Activated naive CD4-positive, alpha-beta T cell (primary cell): ENCODE measurements around the gene TUBA4B.
A peak's percentile ranks its signal among the peaks of the same experiment; 100 is the strongest.
"Not testable (repeated sequence)": the region's sequence is repeated elsewhere in the genome, so short reads cannot be mapped to it uniquely, and the experiment has no call there.

Experiments used
- DNase-seq, 4 experiments: peaks; one replicate each; lab custom pipeline; 2025; lab: John Stamatoyannopoulos, UW

Gene TUBA4B

GRCh38 chr2:219291910-219292490 lies 39.0 kb downstream of the TUBA4B start:
- DNase-seq: no peak

- no peak for DNase-seq
Measured at GRCh38 chr2:219292616-219293015, 39.6 kb downstream of the TUBA4B start.

GRCh38 chr2:219293736-219294231 lies 40.7 kb downstream of the TUBA4B start:
- DNase-seq: no peak

GRCh38 chr2:219294356-219295351 lies 41.6 kb downstream of the TUBA4B start:
- peak; percentile 71 to 87 (median 75) for DNase-seq

GRCh38 chr2:219296142-219296541 lies 43.1 kb downstream of the TUBA4B start:
- no peak for DNase-seq

- DNase-seq: no peak
Measured at GRCh38 chr2:219296631-219297391, 43.8 kb downstream of the TUBA4B start.

GRCh38 chr2:219297766-219298456 lies 44.9 kb downstream of the TUBA4B start:
- DNase-seq: no peak

GRCh38 chr2:219298759-219299371 lies 45.8 kb downstream of the TUBA4B start:
- DNase-seq: peak; percentile 80 to 94 (median 82)

- DNase-seq: no peak
Measured at GRCh38 chr2:219299372-219299760, 46.3 kb downstream of the TUBA4B start.

GRCh38 chr2:219300022-219300421 lies 47.0 kb downstream of the TUBA4B start:
- no peak for DNase-seq

- no peak for DNase-seq
Measured at GRCh38 chr2:219302412-219302968, 49.4 kb downstream of the TUBA4B start.

- no peak for DNase-seq
Measured at GRCh38 chr2:219304223-219304622, 51.2 kb downstream of the TUBA4B start.

- no peak for DNase-seq
Measured at GRCh38 chr2:219306047-219306446, 53.0 kb downstream of the TUBA4B start.

GRCh38 chr2:219308142-219309101 lies 55.4 kb downstream of the TUBA4B start:
- DNase-seq: peak in 3 of 4 experiments; percentile 42 to 67 (median 50)

- DNase-seq: no peak
Measured at GRCh38 chr2:219309278-219309677, 56.2 kb downstream of the TUBA4B start, which contains the start of gene PTPRN. PTPRN (minus strand) TSS chr2:219309401; CDS start chr2:219309332, 69 bp downstream.

- not testable (repeated sequence) for DNase-seq
Measured at GRCh38 chr2:219312683-219313263, 59.7 kb downstream of the TUBA4B start.

GRCh38 chr2:219314804-219315468 lies 61.9 kb downstream of the TUBA4B start:
- DNase-seq: no peak
